Activated CD8-positive, alpha-beta memory T cell treated with anti-CD3 and anti-CD28 coated beads, Interleukin-2, amount 50 U/mL, for 24 hours (primary cell): ENCODE results near the gene C10orf90.

Experiments
- DNase-seq: peaks from one replicate; pipeline ENCODE4 v3.0.0-alpha.2; 2020; ENCODE audit errors: extremely low read depth

The C10orf90 gene

DNA sequence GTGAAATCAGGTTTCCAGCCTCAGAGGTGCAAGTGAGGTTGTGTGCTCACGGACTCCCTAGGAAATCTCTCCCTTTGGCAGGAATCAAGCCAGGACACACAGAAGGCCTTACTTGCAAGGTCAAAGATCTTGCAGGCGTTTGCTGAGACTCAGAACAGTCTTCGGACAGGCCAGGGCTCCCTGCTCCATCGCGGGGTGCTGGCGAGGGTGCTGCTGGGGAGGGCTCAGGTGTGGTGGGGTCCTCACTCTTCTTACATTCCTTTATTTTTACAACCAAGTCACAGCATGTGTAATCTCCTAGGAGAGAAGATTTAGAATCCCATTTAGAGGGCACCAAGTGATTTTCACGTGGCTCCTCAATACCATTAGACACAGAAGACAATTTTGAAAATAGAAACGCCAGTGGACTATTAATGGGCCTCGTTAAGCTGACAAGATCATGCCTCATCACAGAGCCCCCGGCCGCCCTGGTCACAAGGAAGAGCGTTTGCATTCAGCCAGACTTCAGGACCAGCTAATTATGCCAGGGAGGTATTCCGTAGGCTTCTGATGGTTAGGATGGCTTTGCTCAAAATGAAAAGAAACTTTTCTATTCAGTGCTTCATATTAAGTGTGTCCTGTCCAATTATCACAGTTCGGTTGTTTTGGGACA, 209.1 kb downstream of the C10orf90 start:
- DNase-seq: no peak

- DNase-seq: no peak
Observed at GRCh38 chr10:126459878-126460481, 210.5 kb downstream of the C10orf90 start.

GRCh38 chr10:126459032-126459831, 211.3 kb downstream of the C10orf90 start:
- no peak for DNase-seq

DNA sequence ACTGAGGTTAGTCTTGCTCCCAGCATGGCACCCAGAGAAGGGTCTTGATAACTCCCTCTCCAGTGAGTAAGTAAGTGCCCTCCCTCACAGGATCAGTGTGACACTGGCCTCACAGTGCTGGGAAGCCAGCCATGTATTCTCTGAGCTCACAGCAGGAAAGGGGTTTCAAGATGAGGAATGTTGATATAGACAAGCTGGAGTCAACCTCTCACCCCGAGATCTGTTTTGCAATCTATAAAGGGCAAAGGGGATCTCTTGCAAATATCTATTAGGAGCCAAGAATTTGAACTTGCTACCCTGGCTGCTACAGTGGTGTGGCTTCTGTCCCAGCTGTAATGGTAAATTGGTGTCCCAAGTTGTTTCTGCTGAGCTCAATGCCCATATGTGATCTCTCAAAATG, 212.0 kb downstream of the C10orf90 start:
- DNase-seq: no peak

- DNase-seq: no peak
Observed at GRCh38 chr10:126456632-126457031, 213.9 kb downstream of the C10orf90 start.

- DNase-seq: no peak
Observed at GRCh38 chr10:126455766-126456405, 214.6 kb downstream of the C10orf90 start.

DNA sequence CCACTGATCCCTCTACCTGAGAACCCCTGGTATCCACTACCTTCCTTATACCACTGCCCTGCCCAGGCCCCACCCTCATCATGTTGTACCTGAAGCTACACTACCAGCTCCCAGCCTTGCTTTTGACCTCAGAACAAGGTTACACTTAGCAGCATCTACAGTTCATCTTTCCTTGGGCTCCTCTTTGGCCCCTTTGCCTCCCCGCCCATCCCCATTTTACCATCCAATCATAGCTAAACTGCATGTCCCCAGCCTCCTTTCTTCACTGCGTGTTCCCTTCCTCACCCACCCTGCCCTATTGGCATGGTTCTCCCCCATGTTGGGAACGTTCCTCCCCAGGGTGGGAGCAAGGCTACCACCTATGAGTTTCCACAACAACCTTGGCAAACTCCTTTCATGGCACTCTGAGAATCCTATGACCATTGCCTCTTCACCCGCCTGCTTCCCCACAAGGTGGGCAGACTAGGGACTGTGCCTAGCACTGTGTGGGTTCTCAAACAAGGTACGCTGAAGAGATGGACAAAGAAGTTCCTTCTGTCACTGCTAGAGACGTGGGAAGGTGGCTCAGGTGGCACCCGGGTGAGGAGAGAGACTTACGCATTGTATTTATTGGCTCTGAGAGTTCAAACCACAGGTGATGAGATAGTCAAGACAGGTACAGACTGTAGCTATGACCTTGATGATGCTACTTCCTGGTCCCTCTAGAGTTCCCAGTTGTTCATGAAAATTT, 215.3 kb downstream of the C10orf90 start:
- no peak for DNase-seq

- no peak for DNase-seq
Observed at GRCh38 chr10:126454045-126454751, 216.3 kb downstream of the C10orf90 start.

DNA sequence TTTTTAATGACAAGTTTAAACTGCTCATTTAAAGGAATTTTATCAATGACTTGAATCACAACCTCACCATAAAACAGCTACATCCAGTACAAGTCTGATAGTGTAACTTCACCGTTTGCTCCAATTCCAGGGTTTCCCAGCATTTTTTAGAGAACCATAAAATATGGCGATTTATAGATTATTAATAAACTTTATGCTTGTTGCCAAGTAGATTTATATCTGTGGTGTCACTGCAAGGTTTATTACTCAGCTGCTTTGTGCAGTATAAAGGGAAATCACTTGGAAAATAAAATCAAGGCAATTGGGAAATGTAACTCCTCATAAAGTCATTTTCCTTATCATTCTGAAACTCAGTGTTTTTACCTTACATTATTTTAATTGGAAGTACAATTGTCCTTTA, 218.2 kb downstream of the C10orf90 start:
- no peak for DNase-seq

- no peak for DNase-seq
Observed at GRCh38 chr10:126448091-126448490, 222.4 kb downstream of the C10orf90 start.

DNA sequence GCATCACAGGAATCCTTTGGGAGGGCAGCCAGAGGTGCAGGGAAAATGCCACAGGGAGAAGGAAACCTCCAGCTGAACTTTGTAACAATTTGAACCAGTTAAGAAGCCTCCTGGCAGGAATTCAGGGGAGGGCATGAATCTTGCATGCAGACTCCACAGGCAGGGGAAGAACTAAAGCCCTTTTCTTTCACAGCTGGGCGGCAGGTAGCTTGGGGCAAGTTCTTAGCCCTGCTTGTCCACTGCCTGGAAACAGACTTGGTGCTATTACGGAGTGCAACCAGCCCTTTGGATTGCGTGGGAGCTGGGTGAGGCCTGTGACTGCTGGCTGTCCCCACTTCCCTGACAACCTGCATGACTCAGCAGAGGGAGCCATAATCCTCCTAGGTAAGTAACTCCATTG, 230.6 kb downstream of the C10orf90 start:
- DNase-seq: no peak

GRCh38 chr10:126438407-126438783, 232.1 kb downstream of the C10orf90 start:
- DNase-seq: no peak

DNA sequence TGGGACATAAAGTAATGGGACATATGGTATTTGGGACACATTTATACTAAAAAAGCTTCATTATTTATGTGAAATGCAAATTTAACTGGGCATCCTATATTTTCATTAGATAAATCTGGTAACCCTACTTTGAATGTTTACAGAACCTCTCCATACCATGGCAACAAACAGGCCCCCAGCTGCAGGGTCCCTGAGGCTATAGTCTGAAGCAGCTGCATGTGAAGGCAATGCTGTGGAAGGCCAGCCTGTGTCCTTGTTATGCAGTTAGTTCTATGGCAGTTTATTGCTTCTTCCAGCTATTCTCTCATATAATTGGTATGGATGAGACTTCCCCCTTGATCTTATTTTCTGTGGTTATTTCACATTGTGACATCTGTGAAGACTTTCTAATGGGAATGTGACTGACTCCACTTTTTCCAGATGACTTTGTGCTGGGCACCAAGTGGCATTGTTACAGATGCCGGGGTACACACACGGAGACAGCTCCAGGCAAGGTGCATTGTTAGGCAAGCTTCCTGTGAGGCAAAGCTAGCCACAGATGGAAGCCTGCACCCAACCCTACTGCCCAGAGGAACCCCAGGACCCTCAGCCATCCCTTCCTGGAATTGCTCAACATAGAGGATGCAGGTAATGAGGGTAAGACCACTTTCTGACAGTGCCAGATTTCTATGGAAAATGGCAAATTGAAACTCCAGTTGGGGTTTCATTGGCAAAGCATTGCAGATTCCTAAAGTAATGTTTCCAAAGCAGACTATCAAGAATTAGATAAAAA, 232.7 kb downstream of the C10orf90 start:
- no peak for DNase-seq

DNA sequence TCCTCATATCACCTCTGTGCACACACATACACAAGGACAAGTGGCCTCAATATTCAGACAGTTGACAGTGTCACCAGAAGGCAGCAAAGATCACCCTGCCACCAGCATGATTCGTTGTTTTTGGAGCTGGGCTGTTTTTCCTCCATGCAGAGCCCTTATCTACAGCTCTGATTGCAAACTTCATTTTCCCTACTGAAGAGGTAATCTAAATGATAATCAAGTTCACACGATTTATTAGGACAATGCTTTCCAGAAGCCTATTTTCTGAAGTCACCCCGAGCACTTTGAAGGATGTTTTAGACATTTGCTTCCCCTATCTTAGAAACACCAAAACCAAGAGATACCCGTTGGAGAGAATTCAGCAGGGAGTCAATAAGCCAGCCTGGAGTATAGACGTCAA, 236.3 kb downstream of the C10orf90 start:
- no peak for DNase-seq

- no peak for DNase-seq
Observed at GRCh38 chr10:126433351-126433750, 237.1 kb downstream of the C10orf90 start.

- DNase-seq: no peak
Observed at GRCh38 chr10:126432507-126432906, 238.0 kb downstream of the C10orf90 start.

DNA sequence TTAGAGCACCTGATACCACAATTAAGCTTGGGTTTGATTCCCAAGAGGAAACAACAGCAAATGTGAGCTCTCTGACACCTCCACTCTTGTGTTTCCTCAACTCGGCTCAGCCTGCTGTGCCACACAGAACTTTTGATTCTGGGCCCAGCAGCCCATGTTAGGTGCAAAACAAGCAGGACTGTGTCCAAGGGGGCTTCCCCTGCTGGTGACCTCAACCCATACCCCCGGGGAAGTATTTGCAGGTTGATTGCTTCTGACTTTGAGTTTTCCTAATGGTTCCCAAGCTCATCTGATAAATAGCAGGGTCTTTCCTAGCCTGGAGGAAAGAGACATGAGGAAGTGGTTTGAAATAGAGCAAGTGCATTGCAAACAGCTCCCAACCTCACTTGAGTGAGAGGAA, 238.7 kb downstream of the C10orf90 start:
- no peak for DNase-seq

GRCh38 chr10:126430512-126430911, 240.0 kb downstream of the C10orf90 start:
- no peak for DNase-seq

GRCh38 chr10:126429275-126429674, 241.2 kb downstream of the C10orf90 start:
- DNase-seq: no peak

DNA sequence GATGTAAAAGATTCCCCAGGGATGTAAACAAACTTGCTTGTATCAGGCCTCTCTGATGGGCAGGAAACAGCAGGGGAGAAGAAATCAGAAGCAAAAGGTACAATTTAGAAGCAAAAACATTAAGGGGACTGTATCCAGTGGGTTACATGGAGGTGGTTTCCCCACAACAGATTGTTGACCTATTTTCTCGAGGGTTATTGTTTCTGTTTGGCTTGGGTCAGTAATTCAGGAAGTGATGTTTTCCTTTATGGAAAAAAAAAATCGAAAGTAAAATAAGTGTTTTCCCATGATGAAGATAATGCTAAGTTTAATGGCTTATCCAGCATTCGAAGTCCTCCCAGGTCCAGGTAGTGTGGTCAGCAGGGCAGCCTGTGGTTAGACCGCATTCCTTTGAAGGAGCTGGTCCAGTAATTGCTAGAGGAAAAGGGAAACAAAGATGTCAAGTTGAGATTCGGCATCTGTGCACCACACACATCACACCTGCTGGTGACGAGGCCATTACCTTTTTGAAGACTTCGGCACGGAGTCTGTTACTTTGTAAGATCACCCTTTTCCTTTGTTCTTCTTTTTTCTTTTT, 244.9 kb downstream of the C10orf90 start:
- no peak for DNase-seq
